Measurements from ENCODE around the gene BGLAP.

The BGLAP gene

GRCh38 chr1:156200044-156200443 lies 41.9 kb upstream of the BGLAP start:
- no peak for FAIRE-seq
- peak; percentile 5 for DNase-seq (ENCODE audit: insufficient read length, low spot score)
- TF ChIP-seq CTCF (IDR thresholded peaks at IDR 0.05; ENCODE audit: insufficient read depth, missing control alignments) = no peak

- FAIRE-seq = no peak
- no peak for DNase-seq (ENCODE audit: insufficient read length, low spot score)
- TF ChIP-seq CTCF (IDR thresholded peaks at IDR 0.05; ENCODE audit: insufficient read depth, missing control alignments) = no peak
Measured at GRCh38 chr1:156203331-156203730, 38.7 kb upstream of the BGLAP start.

GRCh38 chr1:156204686-156205085 lies 37.3 kb upstream of the BGLAP start:
- FAIRE-seq (no peak), DNase-seq (ENCODE audit: insufficient read length, low spot score) (peak; percentile 1)
- no peak for TF ChIP-seq CTCF (IDR thresholded peaks at IDR 0.05; ENCODE audit: insufficient read depth, missing control alignments)

GRCh38 chr1:156211243-156211642 lies 30.7 kb upstream of the BGLAP start:
- no peak for TF ChIP-seq CTCF (IDR thresholded peaks at IDR 0.05; ENCODE audit: insufficient read depth, missing control alignments)
- FAIRE-seq = no peak
- no peak for DNase-seq (ENCODE audit: insufficient read length, low spot score)

- no peak for FAIRE-seq
- no peak for DNase-seq (ENCODE audit: insufficient read length, low spot score)
- no peak for TF ChIP-seq CTCF (IDR thresholded peaks at IDR 0.05; ENCODE audit: insufficient read depth, missing control alignments)
Measured at GRCh38 chr1:156212130-156212529, 29.9 kb upstream of the BGLAP start.

GRCh38 chr1:156212833-156213643 lies 28.9 kb upstream of the BGLAP start, which contains the start of gene PMF1:
Gene PMF1 (plus strand): TSS chr1:156213007. CDS start chr1:156213016, 9 bp downstream.
- FAIRE-seq (no peak), DNase-seq (ENCODE audit: insufficient read length, low spot score) (peak; percentile 100)
- TF ChIP-seq CTCF (IDR thresholded peaks at IDR 0.05; ENCODE audit: insufficient read depth, missing control alignments) = no peak

- TF ChIP-seq CTCF (IDR thresholded peaks at IDR 0.05; ENCODE audit: insufficient read depth, missing control alignments) = no peak
- DNase-seq (ENCODE audit: insufficient read length, low spot score) (no peak), FAIRE-seq (no peak)
Measured at GRCh38 chr1:156213644-156213966, 28.4 kb upstream of the BGLAP start.

Data from D721Med (cell line).